EH (cell line): ENCODE measurements around the gene NECTIN1.
"Not testable (repeated sequence)": the region's sequence is repeated elsewhere in the genome, so short reads cannot be mapped to it uniquely, and the experiment has no call there.

ENCODE experiments used
- DNase-seq: peaks from one replicate; pipeline ENCODE4 v3.0.0-alpha.2; 2015; ENCODE audit warnings: low read depth

NECTIN1 gene

GRCh38 chr11:119616586-119617339 is 112.2 kb downstream of the NECTIN1 start:
- DNase-seq, result no peak

GRCh38 chr11:119615882-119616196 is 113.2 kb downstream of the NECTIN1 start:
- DNase-seq, result no peak

GRCh38 chr11:119615003-119615881 is 113.8 kb downstream of the NECTIN1 start:
- DNase-seq, result peak; percentile 75

- DNase-seq, result no peak
Observed at GRCh38 chr11:119614222-119615002, 114.6 kb downstream of the NECTIN1 start.

- no peak for DNase-seq
Observed at GRCh38 chr11:119612814-119613213, 116.2 kb downstream of the NECTIN1 start.

- DNase-seq, result no peak
Observed at GRCh38 chr11:119610836-119611426, 118.1 kb downstream of the NECTIN1 start.

- DNase-seq, result no peak
Observed at GRCh38 chr11:119608781-119609180, 120.2 kb downstream of the NECTIN1 start.

- no peak for DNase-seq
Observed at GRCh38 chr11:119608201-119608600, 120.8 kb downstream of the NECTIN1 start.

- no peak for DNase-seq
Observed at GRCh38 chr11:119607726-119608125, 121.3 kb downstream of the NECTIN1 start.

GRCh38 chr11:119605137-119605665 is 123.8 kb downstream of the NECTIN1 start:
- DNase-seq, result no peak

GRCh38 chr11:119602745-119603373 is 126.1 kb downstream of the NECTIN1 start:
- no peak for DNase-seq

GRCh38 chr11:119599864-119600541 is 129.0 kb downstream of the NECTIN1 start:
- no peak for DNase-seq

GRCh38 chr11:119595941-119596340 is 133.1 kb downstream of the NECTIN1 start:
- not testable (repeated sequence) for DNase-seq

GRCh38 chr11:119594639-119595249 is 134.3 kb downstream of the NECTIN1 start:
- DNase-seq, result peak; percentile 84

- no peak for DNase-seq
Observed at GRCh38 chr11:119593346-119593745, 135.7 kb downstream of the NECTIN1 start.

GRCh38 chr11:119592642-119593041 is 136.4 kb downstream of the NECTIN1 start:
- no peak for DNase-seq

GRCh38 chr11:119591836-119592310 is 137.1 kb downstream of the NECTIN1 start:
- no peak for DNase-seq

- DNase-seq, result no peak
Observed at GRCh38 chr11:119590651-119591351, 138.2 kb downstream of the NECTIN1 start.

- DNase-seq, result no peak
Observed at GRCh38 chr11:119589001-119589400, 140.0 kb downstream of the NECTIN1 start.
